GM21528 (cell line): Measurements from ENCODE around the gene PDGFD.

Source experiments
- ATAC-seq: cut with Tn5 transposase; IDR thresholded peaks from one replicate; pipeline ENCODE4 v1.9.1; 2021; ENCODE audit warnings: mild to moderate bottlenecking, moderate library complexity; ENCODE audit not compliant: unreplicated experiment, low FRiP score

Gene PDGFD

GRCh38 chr11:103927535-103927934 is 236.4 kb downstream of the PDGFD start:
- no peak for ATAC-seq

GRCh38 chr11:103926990-103927389 is 237.0 kb downstream of the PDGFD start:
- ATAC-seq: no peak

- no peak for ATAC-seq
Observed at GRCh38 chr11:103924166-103925013, 239.6 kb downstream of the PDGFD start.

- no peak for ATAC-seq
Observed at GRCh38 chr11:103923451-103923931, 240.5 kb downstream of the PDGFD start.

- ATAC-seq: no peak
Observed at GRCh38 chr11:103920933-103921332, 243.0 kb downstream of the PDGFD start.

- peak; percentile 54 for ATAC-seq
Observed at GRCh38 chr11:103920449-103920848, 243.5 kb downstream of the PDGFD start.

- ATAC-seq: no peak
Observed at GRCh38 chr11:103910721-103911120, 253.2 kb downstream of the PDGFD start.

GRCh38 chr11:103907548-103908455 is 256.1 kb downstream of the PDGFD start:
- ATAC-seq: no peak

- no peak for ATAC-seq
Observed at GRCh38 chr11:103907136-103907535, 256.8 kb downstream of the PDGFD start.

GRCh38 chr11:103906291-103906867 is 257.6 kb downstream of the PDGFD start:
- ATAC-seq: no peak

- peak; percentile 92 for ATAC-seq
Observed at GRCh38 chr11:103904324-103904667, 259.7 kb downstream of the PDGFD start.

GRCh38 chr11:103903621-103904323 is 260.2 kb downstream of the PDGFD start:
- ATAC-seq: peak; percentile 92

- ATAC-seq: no peak
Observed at GRCh38 chr11:103902994-103903393, 261.0 kb downstream of the PDGFD start.

GRCh38 chr11:103901656-103902055 is 262.3 kb downstream of the PDGFD start:
- no peak for ATAC-seq

- ATAC-seq: peak; percentile 71
Observed at GRCh38 chr11:103898577-103899336, 265.2 kb downstream of the PDGFD start.

- peak; percentile 75 for ATAC-seq
Observed at GRCh38 chr11:103898065-103898464, 265.9 kb downstream of the PDGFD start.

GRCh38 chr11:103897160-103897936 is 266.6 kb downstream of the PDGFD start:
- no peak for ATAC-seq

- ATAC-seq: no peak
Observed at GRCh38 chr11:103895106-103895505, 268.8 kb downstream of the PDGFD start.

- ATAC-seq: no peak
Observed at GRCh38 chr11:103894673-103895072, 269.3 kb downstream of the PDGFD start.
